GM12878 (cell line): ENCODE measurements around the gene TTC39B. TPM values are rescaled to one million over a fixed set of nuclear protein-coding genes. Genes with fewer than 3 reads are reported as not detected.

Experiments used
- ATAC-seq: fragments of 200-7000 bp; cut with Tn5 transposase; 3 replicates; pipeline ENCODE4 v1.9.1; 2020; ENCODE audit warnings: mild to moderate bottlenecking, moderate library complexity
- BruUV-seq: library from RNA; stranded (reverse); fragments of 400-500 nt; replicated peaks from 2 replicates; lab custom pipeline; 2021; lab: Mats Ljungman, UMichigan
- CTCF ChIA-PET: fragments of 300-600 bp; sonication (Branson Sonifier 250); formaldehyde crosslinking; extraction: SDS; loops from one replicate; lab custom pipeline; 2021; ENCODE audit warnings: inconsistent platforms; lab: Yijun Ruan, JAX
- POLR2A ChIA-PET: fragments of 350-600 bp; formaldehyde crosslinking; extraction: SDS; loops from one replicate; lab custom pipeline; 2021; ENCODE audit warnings: inconsistent platforms; lab: Charles Lee
- RAD21 ChIA-PET: fragments of 300-600 bp; sonication (Branson Sonifier 250); formaldehyde crosslinking; loops from one replicate; lab custom pipeline; 2023; ENCODE audit warnings: antibody characterized with exemption; ENCODE audit not compliant: unreplicated experiment; lab: Charles Lee
- SMC1A ChIA-PET: fragments of 300-600 bp; sonication (Branson Sonifier 250); formaldehyde crosslinking; loops from one replicate; lab custom pipeline; 2023; ENCODE audit not compliant: unreplicated experiment, uncharacterized antibody; lab: Charles Lee
- DNase-seq: peaks from one replicate; pipeline ENCODE4 v3.0.0-alpha.2; 2011; ENCODE audit warnings: low read depth, low spot score
- FAIRE-seq: peaks from 3 replicates; lab custom pipeline; 2011; peaks lifted over from hg19 to GRCh38; lab: Jason Lieb, UNC
- H2AFZ ChIP-seq: 2 replicates; pipeline ENCODE4 v1.6.0; 2011; ENCODE audit warnings: low read depth, low read length, control low read depth; ENCODE audit not compliant: control insufficient read depth
- H3K27ac ChIP-seq: 2 replicates; pipeline ENCODE4 v1.5.1; 2011; ENCODE audit warnings: control low read depth; ENCODE audit not compliant: control insufficient read depth, insufficient read depth
- H3K27me3 ChIP-seq, 2 experiments: replicated peaks in 1 of 2; 2 replicates each; pipeline versions ENCODE4 v1.6.0 to v1.6.1; 2011; ENCODE audit warnings: low read length in 1 of 2; ENCODE audit not compliant: control insufficient read depth in 2 of 2, insufficient read depth in 2 of 2
- H3K36me3 ChIP-seq, 2 experiments: 2 replicates each; pipeline ENCODE4 v1.5.1; 2011; ENCODE audit warnings: low read length in 1 of 2; ENCODE audit not compliant: control insufficient read depth in 2 of 2, insufficient read depth in 2 of 2
- H3K4me1 ChIP-seq: 2 replicates; pipeline ENCODE4 v1.6.1; 2011; ENCODE audit warnings: mild to moderate bottlenecking, low read length, moderate library complexity, mixed read lengths; ENCODE audit not compliant: control insufficient read depth, insufficient read depth
- H3K4me2 ChIP-seq: 2 replicates; pipeline ENCODE4 v1.6.0; 2011; ENCODE audit warnings: control low read depth; ENCODE audit not compliant: control insufficient read depth, insufficient read depth
- H3K4me3 ChIP-seq: fragments of 200-600 bp; sonication (generic); 2 replicates; pipeline ENCODE4 v1.5.1; 2016
- H3K79me2 ChIP-seq: 2 replicates; pipeline ENCODE4 v1.6.0; 2011; ENCODE audit warnings: low read length; ENCODE audit not compliant: control insufficient read depth, insufficient read depth
- H3K9ac ChIP-seq: 2 replicates; pipeline ENCODE4 v1.8.0; 2011; ENCODE audit warnings: low read length, control low read depth, mixed read lengths; ENCODE audit not compliant: control insufficient read depth, insufficient read depth
- H3K9me3 ChIP-seq: replicated peaks from 3 replicates; pipeline ENCODE4 v1.5.1; 2011; ENCODE audit warnings: mild to moderate bottlenecking, low read length; ENCODE audit not compliant: control insufficient read depth, insufficient read depth
- H4K20me1 ChIP-seq: 2 replicates; pipeline ENCODE4 v1.6.0; 2011; ENCODE audit not compliant: control insufficient read depth, insufficient read depth
- ATF7 ChIP-seq: fragments of 450-650 bp; IDR thresholded peaks from 2 replicates; pipeline ENCODE4 v1.6.1; 2016; ENCODE audit warnings: low read depth, mild to moderate bottlenecking
- CBX3 ChIP-seq: fragments of 200-600 bp; sonication (generic); IDR thresholded peaks from 2 replicates; pipeline ENCODE4 v1.6.1; 2016; ENCODE audit warnings: low read depth, borderline replicate concordance
- CHD1 ChIP-seq: IDR thresholded peaks from 2 replicates; pipeline ENCODE4 v1.6.1; 2012; ENCODE audit warnings: low read depth, low read length, improper control_type of control experiment
- E2F4 ChIP-seq: IDR thresholded peaks from 2 replicates; pipeline ENCODE4 v1.6.1; 2012; ENCODE audit warnings: low read depth, low read length, improper control_type of control experiment
- RFX5 ChIP-seq: IDR thresholded peaks from 2 replicates; pipeline ENCODE4 v1.6.1; 2011; ENCODE audit warnings: low read depth, low read length, improper control_type of control experiment
- TAF1 ChIP-seq: IDR thresholded peaks from 2 replicates; pipeline ENCODE4 v1.6.1; 2011; ENCODE audit warnings: mild to moderate bottlenecking, low read depth, low read length, borderline replicate concordance
- TCF7 ChIP-seq: IDR thresholded peaks from 2 replicates; pipeline ENCODE4 v1.6.1; 2014; ENCODE audit warnings: antibody characterized with exemption, borderline replicate concordance
- ZBTB33 ChIP-seq: fragments of 450-650 bp; IDR thresholded peaks from 2 replicates; pipeline ENCODE4 v1.6.1; 2017; ENCODE audit warnings: mild to moderate bottlenecking
- ZNF274 ChIP-seq: IDR thresholded peaks from one replicate; pipeline ENCODE4 v1.8.0; 2011; ENCODE audit not compliant: insufficient read length, insufficient read depth
- WGBS: methylation state at CpG from one replicate; pipeline ENCODE4 v1.1.6; 2016; ENCODE audit warnings: low lambda C conversion rate; ENCODE audit not compliant: insufficient replicate concordance, insufficient coverage; ENCODE audit errors: missing lambda C conversion rate; 5-methylcytosine and 5-hydroxymethylcytosine counted together
- in situ Hi-C: fragments of 300-500 bp; cut with MboI; formaldehyde crosslinking; loops from 9 replicates; pipeline ENCODE4 v1.14.3; 2018; ENCODE audit warnings: mixed read lengths
- intact Hi-C: fragments of 100-400 bp; cut with micrococcal nuclease; formaldehyde crosslinking; loops from one replicate; pipeline ENCODE4 v1.14.2; 2022; ENCODE audit not compliant: unreplicated experiment
- polyA plus RNA-seq, 11 experiments: library from polyadenylated mRNA; depleted of rRNA in 4 of 11; unstranded in 6 of 11; stranded (reverse) in 5 of 11; fragments of >200 nt; fragmentation: Nextera tagmentation in 4 of 11; fragmentation: Illumina TruSeq in 1 of 11; extraction: Ambion mirVana in 4 of 11; extraction: Trizol in 1 of 11; gene quantifications; 1 replicate in 1 of 11; 2 replicates in 10 of 11; pipeline versions ENCODE4 v1.2.1 to v1.2.3, GENCODE V29; 2011 to 2016; ENCODE audit warnings: inconsistent platforms in 2 of 11, missing spikeins in 2 of 11, low read depth in 1 of 11
- total RNA-seq, 4 experiments: library from RNA; depleted of rRNA in 3 of 4; stranded (reverse); fragments of >200 nt in 3 of 4; fragmentation: Illumina TruSeq in 1 of 4; extraction: Trizol in 1 of 4; gene quantifications; 2 replicates each; pipeline versions ENCODE4 v1.2.1 to v1.2.3, GENCODE V29; 2013 to 2021
- TF ChIP-seq, protein P1 (sequence below): IDR thresholded peaks from 2 replicates; pipeline ENCODE4 v1.6.1; 2012; ENCODE audit warnings: low read depth, low read length, improper control_type of control experiment

The TTC39B gene
- total and polyA plus RNA-seq, 10 of the 15 experiments (the other 5 are each of a cell fraction or from before 2014, with no cell fraction given): 0.68 to 2.5 (median 1.5) TPM

- H3K4me1 ChIP-seq: no peaks in the 10 kb centered on the region
- FAIRE-seq (no peak), ATAC-seq (no peak), DNase-seq (no peak)
- H2AFZ ChIP-seq: no peak overlapping the region
- H3K4me3 ChIP-seq: no peak overlapping the region
- H3K27me3 ChIP-seq: no peaks in the 10 kb centered on the region
- BruUV-seq: no TSS peak
- ChIA-PET POLR2A (no interaction called here), SMC1A (no interaction called here), CTCF (interaction anchor here (0.7 to 1.4 kb wide), 2 partner anchors 17 to 304 kb away, joined by 3 to 4 read pairs; no protein-coding TSS in a partner anchor), RAD21 (no interaction called here)
- TF ChIP-seq ZBTB33 (no peak), TCF7 (no peak), RFX5 (no peak), ATF7 (no peak), TAF1 (no peak), ZNF274 (no peak), CBX3 (no peak), CHD1 (no peak), E2F4 (no peak)
- TF ChIP-seq, protein P1, sequence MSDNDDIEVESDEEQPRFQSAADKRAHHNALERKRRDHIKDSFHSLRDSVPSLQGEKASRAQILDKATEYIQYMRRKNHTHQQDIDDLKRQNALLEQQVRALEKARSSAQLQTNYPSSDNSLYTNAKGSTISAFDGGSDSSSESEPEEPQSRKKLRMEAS: no peak
- no peaks in the 10 kb centered on the region for H4K20me1 ChIP-seq
- intact Hi-C loops (no loop called here), in situ Hi-C loops (no loop called here)
- 62% methylated on average over 7 of the region's 7 CpGs for WGBS
- no peaks in the 10 kb centered on the region for H3K36me3 ChIP-seq
- H3K27ac ChIP-seq: no peak overlapping the region
- H3K9ac ChIP-seq: no peak overlapping the region
- no peaks in the 10 kb centered on the region for H3K9me3 ChIP-seq
- no peaks in the 10 kb centered on the region for H3K79me2 ChIP-seq
- H3K4me2 ChIP-seq: no peak overlapping the region
Measured at GRCh38 chr9:15249042-15249818, 57.8 kb downstream of the TTC39B start.
